Testis (tissue), 2 donors: ENCODE measurements around the gene CDH4.

ENCODE experiments used
- CTCF ChIP-seq, 3 experiments: fragments of 450-650 bp in 2 of 3; fragments of 200-600 bp in 1 of 3; sonication (generic) in 1 of 3; IDR thresholded peaks; one replicate each; pipeline ENCODE4 v1.5.1; 2016 to 2019; ENCODE audit warnings: antibody characterized with exemption in 3 of 3, mild to moderate bottlenecking in 2 of 3, moderate library complexity in 1 of 3
- POLR2A ChIP-seq: fragments of 450-650 bp; IDR thresholded peaks from one replicate; pipeline ENCODE4 v1.6.1; 2017; ENCODE audit warnings: antibody characterized with exemption, mild to moderate bottlenecking, moderate library complexity

- TF ChIP-seq CTCF (IDR thresholded peaks at IDR 0.05) (no peak), POLR2A (no peak)
These were observed 515.0 kb downstream of the CDH4 start for GRCh38 chr20:61766921-61767610.
